Lower leg skin (tissue), 3 donors: ENCODE results near the gene NFYA.

Experiments used
- POLR2A ChIP-seq, 2 donors: fragments of 450-650 bp; IDR thresholded peaks; one replicate each; pipeline ENCODE4 v1.6.1; 2016 to 2017; ENCODE audit warnings: antibody characterized with exemption in 2 of 2, mild to moderate bottlenecking in 1 of 2, moderate library complexity in 1 of 2
- TF ChIP-seq, protein P1 (sequence below), 3 donors: fragments of 450-650 bp; IDR thresholded peaks; one replicate each; pipeline ENCODE4 v1.5.1; 2016; ENCODE audit warnings: antibody characterized with exemption in 3 of 3, mild to moderate bottlenecking in 3 of 3, moderate library complexity in 2 of 3

DNA sequence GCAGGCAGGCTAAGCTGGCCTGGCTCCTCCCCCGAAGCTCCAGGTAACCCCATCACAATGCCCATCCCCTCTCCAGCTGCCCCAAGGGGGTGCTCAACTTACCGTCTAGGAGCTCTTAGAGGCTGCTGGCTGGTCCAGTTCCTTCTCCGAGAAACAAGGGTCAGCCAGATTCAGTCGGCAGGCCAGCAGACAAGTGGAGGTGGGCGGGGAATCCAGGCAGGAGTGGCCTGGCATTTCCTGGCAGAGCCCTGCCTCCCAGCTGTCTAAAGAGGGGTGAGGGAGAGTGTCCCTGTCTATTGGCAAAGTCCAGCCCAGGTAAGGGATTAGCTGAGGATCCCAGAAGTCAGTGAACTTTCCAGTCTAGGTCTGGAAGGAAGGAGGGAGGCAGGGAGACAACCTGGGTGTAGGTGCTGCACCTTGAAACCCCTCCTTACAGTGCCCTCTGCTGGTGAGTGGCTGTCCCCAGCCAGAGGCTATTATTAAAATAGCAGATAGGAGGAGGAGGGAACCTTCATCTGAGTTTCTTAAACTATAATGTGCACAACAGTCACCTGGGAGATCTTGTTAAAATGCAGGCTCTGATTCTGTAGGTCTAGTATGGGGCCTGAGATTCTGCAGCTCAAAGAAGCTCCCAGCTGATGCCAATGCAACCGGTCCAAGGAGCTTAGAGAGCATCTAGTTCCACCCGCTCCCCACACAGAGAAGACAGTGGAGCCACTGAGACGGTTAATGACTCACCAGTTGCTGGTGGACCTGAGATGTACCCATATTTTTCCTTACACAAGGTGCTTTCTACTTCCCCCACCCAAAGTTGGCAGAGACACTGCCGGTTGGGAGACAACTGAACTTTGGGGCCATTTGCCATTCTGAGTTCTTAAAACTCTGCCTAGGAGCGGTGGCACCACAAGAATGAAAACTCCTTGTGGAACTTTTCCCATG lies 33.4 kb upstream of the NFYA start, which contains the start of gene UNC5CL:
- TF ChIP-seq, protein P1, sequence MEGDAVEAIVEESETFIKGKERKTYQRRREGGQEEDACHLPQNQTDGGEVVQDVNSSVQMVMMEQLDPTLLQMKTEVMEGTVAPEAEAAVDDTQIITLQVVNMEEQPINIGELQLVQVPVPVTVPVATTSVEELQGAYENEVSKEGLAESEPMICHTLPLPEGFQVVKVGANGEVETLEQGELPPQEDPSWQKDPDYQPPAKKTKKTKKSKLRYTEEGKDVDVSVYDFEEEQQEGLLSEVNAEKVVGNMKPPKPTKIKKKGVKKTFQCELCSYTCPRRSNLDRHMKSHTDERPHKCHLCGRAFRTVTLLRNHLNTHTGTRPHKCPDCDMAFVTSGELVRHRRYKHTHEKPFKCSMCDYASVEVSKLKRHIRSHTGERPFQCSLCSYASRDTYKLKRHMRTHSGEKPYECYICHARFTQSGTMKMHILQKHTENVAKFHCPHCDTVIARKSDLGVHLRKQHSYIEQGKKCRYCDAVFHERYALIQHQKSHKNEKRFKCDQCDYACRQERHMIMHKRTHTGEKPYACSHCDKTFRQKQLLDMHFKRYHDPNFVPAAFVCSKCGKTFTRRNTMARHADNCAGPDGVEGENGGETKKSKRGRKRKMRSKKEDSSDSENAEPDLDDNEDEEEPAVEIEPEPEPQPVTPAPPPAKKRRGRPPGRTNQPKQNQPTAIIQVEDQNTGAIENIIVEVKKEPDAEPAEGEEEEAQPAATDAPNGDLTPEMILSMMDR (IDR thresholded peaks at IDR 0.05): no peak
- no peak for TF ChIP-seq POLR2A (IDR thresholded peaks at IDR 0.05)
